CD4-positive, alpha-beta T cell treated with Interleukin-6 at 100 ng/mL for 8 hours (primary cell): ENCODE data around the gene FAM3B.
A peak's percentile ranks its signal among the peaks of the same experiment; 100 is the strongest.
"Not testable (repeated sequence)": the region's sequence is repeated elsewhere in the genome, so short reads cannot be mapped to it uniquely, and the experiment has no call there.

Experiments used
- DNase-seq: peaks from one replicate; pipeline ENCODE4 v3.0.0-alpha.2; 2020; ENCODE audit warnings: mixed read lengths, low spot score

FAM3B gene, protein sequence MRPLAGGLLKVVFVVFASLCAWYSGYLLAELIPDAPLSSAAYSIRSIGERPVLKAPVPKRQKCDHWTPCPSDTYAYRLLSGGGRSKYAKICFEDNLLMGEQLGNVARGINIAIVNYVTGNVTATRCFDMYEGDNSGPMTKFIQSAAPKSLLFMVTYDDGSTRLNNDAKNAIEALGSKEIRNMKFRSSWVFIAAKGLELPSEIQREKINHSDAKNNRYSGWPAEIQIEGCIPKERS

GRCh38 chr21:41316200-41317062 is at the start of gene FAM3B:
TSS of gene FAM3B (plus strand) at chr21:41316801. CDS start at chr21:41316880, 79 bp downstream.
- DNase-seq = no peak

GRCh38 chr21:41267346-41267745 is 49.3 kb upstream of the FAM3B start:
- no peak for DNase-seq

DNA sequence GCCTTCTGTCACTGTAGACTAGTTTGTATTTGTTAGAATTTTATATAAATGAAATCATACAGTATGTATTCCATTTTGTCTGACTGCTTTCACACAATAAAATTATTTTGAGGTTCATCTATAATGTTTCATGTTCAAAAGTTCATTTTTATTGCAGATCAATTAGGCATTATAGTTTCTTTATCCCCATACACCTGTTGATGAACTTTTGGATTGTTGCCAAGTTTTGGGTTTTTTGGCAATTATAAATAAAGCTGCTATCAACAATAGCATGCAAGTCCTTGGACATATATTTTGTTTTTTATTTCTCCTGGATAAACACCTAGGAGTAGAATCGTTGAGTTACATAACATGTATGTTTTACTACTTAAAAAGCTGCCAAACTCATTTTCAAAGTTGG is 47.1 kb upstream of the FAM3B start:
- no peak for DNase-seq

GRCh38 chr21:41277196-41277595 is 39.4 kb upstream of the FAM3B start:
- no peak for DNase-seq

DNA sequence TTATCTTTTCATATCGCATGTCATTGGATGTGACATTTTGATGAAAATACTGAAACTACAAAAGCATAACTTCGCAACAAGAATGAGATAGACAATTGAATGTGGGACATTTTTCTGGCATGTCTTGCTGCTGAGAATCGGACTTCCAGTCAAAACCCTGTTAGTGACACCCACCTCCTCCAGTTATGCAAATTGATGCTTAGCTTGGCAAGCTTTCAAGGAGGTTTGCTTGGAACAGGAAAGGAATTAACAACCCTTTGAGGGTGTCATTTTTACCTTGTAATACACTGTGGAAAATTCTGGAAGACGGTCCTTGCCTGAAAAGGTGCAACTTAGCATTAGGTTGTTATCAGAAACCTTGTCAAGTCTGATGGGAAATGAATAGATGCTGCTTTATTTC is 38.8 kb upstream of the FAM3B start:
- no peak for DNase-seq

DNA sequence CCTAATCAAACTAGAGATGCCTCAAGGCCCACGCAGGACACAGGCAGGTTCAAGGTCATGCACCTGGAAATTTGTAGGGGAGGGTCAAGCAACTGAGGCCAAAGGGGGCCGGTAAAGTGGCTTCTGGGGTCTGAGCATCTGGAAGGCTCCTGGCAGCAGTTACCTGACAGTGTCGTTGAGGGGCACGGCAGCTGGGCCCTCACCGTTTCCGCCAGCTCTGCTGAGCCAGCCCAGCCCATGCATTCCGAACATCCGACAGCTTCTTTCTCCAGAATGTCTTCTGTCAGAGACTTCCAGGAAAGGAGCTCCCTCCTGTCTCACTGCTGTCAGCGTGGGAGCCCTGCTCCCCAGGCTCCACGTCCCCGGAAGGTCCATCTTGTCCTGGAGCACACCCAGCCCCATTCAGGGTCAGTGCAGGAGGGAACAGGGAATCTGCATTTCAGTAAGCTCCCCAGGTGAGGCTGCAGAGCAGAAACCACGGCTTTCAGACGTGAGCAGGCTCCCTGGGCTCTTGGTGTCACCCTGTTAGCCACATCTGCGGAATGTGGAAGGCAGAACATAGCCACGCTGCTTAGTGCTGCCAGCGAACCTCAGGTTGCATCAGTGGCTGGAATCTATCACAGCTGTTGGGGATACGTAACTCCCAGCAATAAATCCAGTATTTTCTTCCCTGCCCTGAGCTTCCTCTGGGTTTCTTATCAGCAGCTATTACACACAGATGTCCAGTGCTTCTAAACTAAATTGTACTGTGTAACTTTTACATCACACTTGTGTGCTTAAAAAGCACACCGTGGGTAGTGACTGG is 36.3 kb upstream of the FAM3B start:
- DNase-seq = no peak

GRCh38 chr21:41282412-41282811 is 34.2 kb upstream of the FAM3B start:
- no peak for DNase-seq

DNA sequence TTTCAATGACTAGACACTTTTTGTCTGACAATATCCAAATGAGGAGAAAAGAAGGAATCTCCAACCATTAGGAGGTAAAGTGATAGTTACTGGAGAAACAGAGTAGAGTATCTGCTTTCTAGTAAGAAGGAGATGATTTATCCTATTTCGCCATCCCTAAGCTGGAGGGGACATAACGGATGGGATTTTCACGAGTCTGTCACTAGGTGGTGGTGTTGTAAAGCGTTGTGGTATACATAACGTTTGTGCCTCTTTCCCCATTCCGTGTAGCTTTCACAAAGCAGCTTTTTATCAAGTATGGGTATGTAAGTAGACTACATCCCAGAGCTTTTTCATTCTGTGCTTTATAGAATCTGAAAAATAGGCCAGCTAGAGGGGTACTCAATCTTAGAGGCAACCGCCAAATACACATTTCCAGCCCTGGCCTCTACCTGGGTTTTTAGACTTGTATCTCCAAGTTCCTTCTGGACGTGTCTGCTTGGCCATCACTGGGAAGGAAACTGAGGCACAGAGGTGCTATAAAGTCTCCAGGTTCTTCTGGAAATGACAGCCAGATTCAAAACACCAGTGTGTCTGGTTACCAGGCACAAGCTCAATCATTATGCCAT is 33.3 kb upstream of the FAM3B start:
- DNase-seq = peak; percentile 63

DNA sequence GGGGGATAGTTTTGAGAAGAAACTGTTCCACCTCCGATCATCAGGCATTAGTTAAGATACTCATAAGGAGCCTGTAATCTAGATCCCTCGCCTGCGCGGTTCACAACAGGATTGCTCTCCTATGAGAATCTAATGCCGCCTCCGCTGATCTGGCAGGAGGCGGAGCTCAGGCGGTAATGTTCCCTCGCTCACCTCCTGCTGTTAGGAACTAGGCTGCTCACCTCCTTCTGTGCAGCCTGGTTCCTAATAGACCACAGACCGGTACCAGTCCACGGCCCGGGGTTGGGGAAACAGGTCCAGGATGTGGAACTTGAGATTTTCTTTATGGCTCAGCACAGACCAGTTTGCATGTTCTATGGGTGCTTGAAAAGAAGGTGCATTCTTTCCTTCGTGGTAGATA is 27.2 kb upstream of the FAM3B start:
- DNase-seq = no peak

DNA sequence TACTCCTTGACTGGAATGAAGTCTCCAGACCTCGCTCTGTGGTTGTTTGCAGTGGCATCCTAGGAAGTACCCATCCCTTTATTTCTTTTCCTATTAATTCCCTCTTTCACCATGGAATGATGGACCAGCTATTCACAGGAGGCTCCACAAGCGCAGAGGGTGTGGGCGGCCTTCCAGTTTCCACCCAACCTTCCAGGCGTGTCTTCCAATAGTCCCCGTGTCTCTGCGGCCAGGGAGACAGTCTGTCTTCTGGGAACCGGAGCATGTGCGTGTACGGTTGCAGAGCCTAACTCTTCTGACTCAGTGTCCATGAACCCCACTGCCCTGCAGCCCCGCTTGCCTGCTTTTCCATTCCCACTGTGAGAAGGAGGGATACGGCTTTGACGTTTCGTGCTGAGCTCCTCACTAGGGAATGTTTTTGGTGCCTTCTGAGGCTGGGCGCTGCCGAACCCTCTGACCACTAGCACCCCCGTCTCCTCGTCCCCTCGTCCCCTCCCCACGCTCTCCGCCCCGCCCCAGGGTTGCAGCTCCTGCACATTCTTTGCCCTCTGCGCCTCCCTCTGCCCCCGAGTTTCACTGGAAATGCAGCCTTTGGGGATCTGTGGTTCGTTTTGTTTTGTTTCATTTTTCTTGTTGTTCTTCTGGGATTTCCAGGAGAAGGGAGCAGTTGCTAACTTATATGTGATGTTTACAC is 26.3 kb upstream of the FAM3B start:
- no peak for DNase-seq

DNA sequence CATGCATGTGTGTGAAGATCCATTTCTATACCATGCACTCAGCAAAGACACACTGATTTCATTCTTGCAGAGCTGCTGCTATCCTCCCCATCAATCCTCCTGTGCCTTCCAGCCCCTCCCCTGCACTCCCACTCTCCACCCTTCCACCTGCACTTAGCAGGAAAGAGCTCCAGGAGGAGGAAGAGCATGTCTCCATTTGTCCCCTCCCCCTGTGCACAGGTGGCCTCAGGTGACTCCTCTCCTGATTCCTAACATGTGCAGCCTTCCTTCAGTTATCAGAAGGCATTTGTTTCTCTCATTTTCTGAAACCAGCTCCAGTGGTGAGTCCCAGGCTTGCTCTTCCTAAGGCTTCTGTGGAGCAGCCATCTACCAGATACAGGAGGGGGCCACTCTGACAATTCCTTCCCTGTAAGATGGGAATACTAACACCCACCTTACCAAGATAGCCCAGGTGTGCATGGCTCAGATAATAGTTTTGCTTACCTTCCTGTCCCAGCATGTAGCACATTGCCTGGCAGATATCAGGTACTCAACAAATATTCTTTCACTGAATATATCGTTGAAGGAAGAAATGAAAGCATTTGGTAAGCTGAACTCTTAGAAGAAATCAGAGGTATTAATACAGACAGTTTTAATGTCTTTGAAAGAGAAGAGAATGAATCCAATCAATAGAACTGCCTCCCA is 21.9 kb upstream of the FAM3B start:
- no peak for DNase-seq

DNA sequence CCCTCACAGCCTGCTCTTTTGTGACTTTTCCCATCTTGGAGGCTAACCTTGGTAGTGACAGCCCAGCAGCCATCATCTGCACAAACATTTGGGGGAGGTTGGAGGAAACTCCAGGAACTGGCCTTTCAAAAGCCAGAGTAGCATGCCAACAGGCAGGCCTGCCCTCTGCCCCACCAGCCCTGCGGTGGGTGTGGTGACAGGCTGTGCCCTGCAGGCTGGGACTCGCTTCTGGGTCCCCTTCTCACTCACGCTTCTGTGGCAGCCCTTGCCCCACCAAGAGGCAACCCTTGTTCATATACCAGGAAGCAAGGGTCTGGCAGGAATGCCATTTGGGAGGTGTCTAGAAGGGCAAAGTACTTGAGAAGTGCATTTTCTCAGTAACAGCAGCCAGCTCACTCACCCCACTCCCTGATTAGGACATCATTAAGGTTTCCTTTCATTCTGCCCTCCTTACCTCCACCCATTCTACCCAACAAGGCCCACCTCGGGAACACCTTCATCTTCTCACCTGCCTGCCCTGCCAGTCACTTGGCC is 20.8 kb upstream of the FAM3B start:
- no peak for DNase-seq

DNA sequence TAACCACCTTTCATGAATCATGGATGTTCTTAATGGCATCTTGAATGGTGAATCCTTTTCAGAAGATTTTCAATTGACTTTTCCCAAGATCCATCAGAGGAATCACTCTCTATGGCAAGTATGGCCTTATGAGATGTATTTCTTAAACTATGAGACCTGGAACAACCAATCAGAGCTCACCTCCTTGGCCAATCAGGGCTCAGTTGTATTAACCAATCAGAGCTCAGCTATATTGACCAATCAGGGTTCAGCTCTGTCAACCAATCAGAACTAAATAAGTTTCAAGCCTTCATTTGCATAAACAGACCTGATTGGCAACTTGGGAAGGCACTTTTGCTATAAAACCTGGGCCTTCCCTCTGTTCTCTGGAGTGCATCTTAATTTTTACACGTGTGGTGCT is 13.6 kb upstream of the FAM3B start:
- no peak for DNase-seq

- no peak for DNase-seq
These were observed 12.4 kb upstream of the FAM3B start for GRCh38 chr21:41304068-41304720.

DNA sequence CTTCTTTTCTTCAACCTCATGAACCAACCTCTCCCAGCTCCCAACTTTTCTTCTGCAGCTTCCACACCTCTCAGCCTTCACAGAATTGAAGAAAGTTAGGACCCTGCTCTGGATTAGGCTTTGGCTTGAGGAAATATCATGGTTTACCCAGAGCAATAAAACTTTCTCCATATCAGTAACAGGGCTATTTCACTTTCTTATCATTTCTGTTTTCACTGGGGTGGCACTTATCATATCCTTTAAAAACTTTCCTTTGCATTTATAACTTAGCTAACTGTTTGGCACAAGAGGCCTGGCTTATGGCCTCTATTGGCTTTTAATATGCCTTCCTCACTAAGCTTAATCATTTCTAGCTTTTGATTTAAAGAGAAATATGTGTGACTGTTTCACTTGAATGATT is 9.4 kb upstream of the FAM3B start:
- no peak for DNase-seq

DNA sequence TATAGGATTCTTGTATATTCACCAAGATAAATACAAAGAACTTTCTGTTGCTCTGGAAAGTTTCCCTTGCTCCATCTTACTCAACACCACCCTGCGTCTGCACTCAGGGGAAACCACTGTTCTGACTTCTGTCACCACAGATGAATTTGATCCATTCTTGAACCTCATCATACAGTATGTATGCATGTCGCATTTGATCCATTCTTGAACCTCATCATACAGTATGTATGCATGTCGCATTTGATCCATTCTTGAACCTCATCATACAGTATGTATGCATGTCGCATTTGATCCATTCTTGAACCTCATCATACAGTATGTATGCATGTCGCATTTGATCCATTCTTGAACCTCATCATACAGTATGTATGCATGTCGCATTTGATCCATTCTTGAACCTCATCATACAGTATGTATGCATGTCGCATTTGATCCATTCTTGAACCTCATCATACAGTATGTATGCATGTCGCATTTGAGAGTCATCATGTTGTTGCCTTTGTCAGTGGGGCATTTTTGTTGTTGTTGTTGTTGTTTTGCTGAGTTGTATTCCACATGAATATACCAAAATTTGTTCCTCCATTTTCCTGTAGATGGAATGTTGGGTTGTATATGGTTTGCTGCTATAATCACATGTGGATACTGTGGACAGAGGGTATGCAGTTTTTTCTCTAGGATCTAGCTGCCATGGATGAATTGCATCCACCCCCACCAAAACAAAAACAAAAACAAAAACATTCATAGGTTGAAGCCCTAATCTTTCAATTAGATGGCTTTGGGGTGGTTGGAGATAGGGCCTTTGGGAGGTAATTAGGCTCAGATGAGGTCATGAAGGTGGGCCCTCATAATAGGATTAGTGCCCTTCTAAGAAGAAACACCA is 3.1 kb upstream of the FAM3B start:
- not testable (repeated sequence) for DNase-seq

GRCh38 chr21:41315726-41316125 is 875 bp upstream of the FAM3B start:
- no peak for DNase-seq

- no peak for DNase-seq
These were observed 427 bp downstream of the FAM3B start for GRCh38 chr21:41317063-41317392.

DNA sequence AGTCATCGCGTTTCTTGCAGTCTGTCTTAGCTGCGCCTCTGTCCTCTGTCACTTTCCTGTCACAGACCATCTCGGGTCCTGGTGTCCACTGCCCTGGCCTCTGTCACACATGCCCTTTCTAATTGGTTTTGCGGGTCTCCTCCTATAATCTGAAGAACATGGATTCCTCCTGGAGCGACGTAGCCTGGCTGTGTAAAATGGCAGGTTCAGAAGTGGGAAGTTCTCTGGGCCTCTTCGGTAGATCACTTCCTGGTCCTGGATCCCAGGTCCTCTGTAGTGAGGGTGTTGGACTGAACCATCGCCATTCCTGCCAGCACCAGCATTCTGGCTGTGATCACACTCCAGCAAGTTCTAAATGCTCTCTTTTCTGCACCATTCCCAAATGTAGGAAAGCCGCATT is 857 bp downstream of the FAM3B start:
- no peak for DNase-seq
